K562 (cell line): Measurements from ENCODE around the gene SLC16A1. TPM values are rescaled to one million over a fixed set of nuclear protein-coding genes. Genes with fewer than 3 reads are reported as not detected.
A peak's percentile ranks its signal among the peaks of the same experiment; 100 is the strongest.

Source experiments
- ATAC-seq: fragments of 200-7000 bp; cut with Tn5 transposase; 3 replicates; pipeline ENCODE4 v1.9.1; 2020; ENCODE audit warnings: moderate library complexity
- BruUV-seq: library from RNA; stranded (reverse); fragments of 400-500 nt; replicated peaks from 2 replicates; lab custom pipeline; 2021; lab: Mats Ljungman, UMichigan
- CTCF ChIA-PET: fragments of 300-600 bp; formaldehyde crosslinking; extraction: SDS; loops from one replicate; lab custom pipeline; 2021; ENCODE audit warnings: low intra/inter-chr PET ratio; lab: Yijun Ruan, JAX
- POLR2A ChIA-PET: fragments of 300-600, 350-650 bp; sonication (Branson Sonifier 250); formaldehyde crosslinking; extraction: SDS; loops from one replicate; lab custom pipeline; 2021; ENCODE audit warnings: antibody characterized with exemption, inconsistent platforms; lab: Yijun Ruan, JAX
- DNase-seq, 4 experiments: peaks; one replicate each; pipeline versions ENCODE4 v3.0.0 to v3.0.0-alpha.2; 2011 to 2018; ENCODE audit warnings: low spot score in 3 of 4, mixed read lengths in 3 of 4; ENCODE audit errors: extremely low read depth in 1 of 4
- FAIRE-seq: peaks from 2 replicates; lab custom pipeline; 2011; peaks lifted over from hg19 to GRCh38; lab: Jason Lieb, UNC
- H2AFZ ChIP-seq: 2 replicates; pipeline ENCODE4 v1.6.0; 2011; ENCODE audit warnings: low read depth, low read length, control low read depth, inconsistent platforms
- H3K27ac ChIP-seq: fragments of 200-600 bp; 3 replicates; pipeline ENCODE4 v1.8.0; 2011; ENCODE audit warnings: low read depth, mild to moderate bottlenecking, control low read depth, inconsistent platforms, low read length, moderate library complexity, mixed read lengths; ENCODE audit errors: extremely low read depth
- H3K27me3 ChIP-seq, 2 experiments: fragments of 300-600 bp in 1 of 2; 2 replicates in 1 of 2; 3 replicates in 1 of 2; pipeline versions ENCODE4 v1.6.0 to v1.8.0; 2011; ENCODE audit warnings: inconsistent platforms in 2 of 2, low read length in 2 of 2, mild to moderate bottlenecking in 1 of 2, mixed read lengths in 1 of 2, moderate library complexity in 1 of 2; ENCODE audit not compliant: control insufficient read depth in 2 of 2, insufficient read depth in 2 of 2
- H3K36me3 ChIP-seq: fragments of 300-600 bp; 3 replicates; pipeline ENCODE4 v1.8.0; 2011; ENCODE audit warnings: mild to moderate bottlenecking, low read length, inconsistent platforms; ENCODE audit not compliant: control insufficient read depth, insufficient read depth
- H3K4me1 ChIP-seq, 2 experiments: fragments of 200-600 bp in 1 of 2; replicated peaks in 1 of 2; 2 replicates in 1 of 2; 3 replicates in 1 of 2; pipeline versions ENCODE4 v1.5.1 to v1.8.0; 2011; ENCODE audit warnings: inconsistent platforms in 2 of 2, low read length in 2 of 2, mild to moderate bottlenecking in 1 of 2, mixed read lengths in 1 of 2, moderate library complexity in 1 of 2; ENCODE audit not compliant: control insufficient read depth in 2 of 2, insufficient read depth in 2 of 2
- H3K4me2 ChIP-seq: 2 replicates; pipeline ENCODE4 v1.6.1; 2011; ENCODE audit warnings: low read length, control low read depth, inconsistent platforms, mixed read lengths; ENCODE audit not compliant: insufficient read depth
- H3K4me3 ChIP-seq: fragments of 200-600 bp; sonication (generic), shearing (Covaris generic); 2 replicates; pipeline ENCODE4 v1.5.1; 2016; ENCODE audit warnings: control low read depth, inconsistent platforms
- H3K79me2 ChIP-seq: fragments of 200-600 bp; 3 replicates; pipeline ENCODE4 v1.8.0; 2011; ENCODE audit warnings: low read length, inconsistent platforms; ENCODE audit not compliant: control insufficient read depth, insufficient read depth
- H3K9ac ChIP-seq, 2 experiments: 2 replicates each; pipeline versions ENCODE4 v1.6.0 to v1.6.1; 2011; ENCODE audit warnings: low read depth in 2 of 2, low read length in 2 of 2, control low read depth in 1 of 2, inconsistent platforms in 1 of 2, mild to moderate bottlenecking in 1 of 2, mixed read lengths in 1 of 2; ENCODE audit not compliant: insufficient read depth in 1 of 2
- H3K9me1 ChIP-seq: one replicate; pipeline ENCODE4 v1.6.0; 2011; ENCODE audit warnings: inconsistent platforms, mild to moderate bottlenecking, low read length, moderate library complexity; ENCODE audit not compliant: control insufficient read depth, insufficient read depth
- H3K9me3 ChIP-seq: replicated peaks from 2 replicates; pipeline ENCODE4 v1.5.1; 2011; ENCODE audit warnings: low read depth, low read length, inconsistent platforms; ENCODE audit not compliant: control insufficient read depth, insufficient read depth
- H4K20me1 ChIP-seq: replicated peaks from 2 replicates; pipeline ENCODE4 v1.6.1; 2011; ENCODE audit warnings: low read length, inconsistent platforms, mixed read lengths; ENCODE audit not compliant: control insufficient read depth, insufficient read depth
- ARNT ChIP-seq, 2 experiments: fragments of 450-650 bp; IDR thresholded peaks; 2 replicates each; pipeline ENCODE4 v1.6.1; 2016; ENCODE audit warnings: mild to moderate bottlenecking in 1 of 2
- BCOR ChIP-seq: fragments of 450-650 bp; IDR thresholded peaks from 2 replicates; pipeline ENCODE4 v1.6.1; 2016
- BRCA1 ChIP-seq, 2 experiments: fragments of 450-650 bp in 1 of 2; sonication (generic) in 1 of 2; formaldehyde crosslinking in 1 of 2; IDR thresholded peaks; 2 replicates each; pipeline versions ENCODE4 v1.5.0 to v1.6.1; 2017 to 2020; ENCODE audit warnings: mild to moderate bottlenecking in 1 of 2, missing genetic modification reagents in 1 of 2
- MXI1 ChIP-seq: IDR thresholded peaks from 2 replicates; pipeline ENCODE4 v1.6.1; 2011; ENCODE audit warnings: low read depth, mild to moderate bottlenecking, improper control_type of control experiment, low read length
- RBM25 ChIP-seq: fragments of 200-400 bp; formaldehyde crosslinking; IDR thresholded peaks from 2 replicates; pipeline ENCODE4 v1.6.1; 2018; ENCODE audit warnings: low read length, low read depth, moderate library complexity; ENCODE audit not compliant: severe bottlenecking
- SMARCA5 ChIP-seq: fragments of 450-650 bp; IDR thresholded peaks from 2 replicates; pipeline ENCODE4 v1.6.1; 2016
- ZBTB17 ChIP-seq: fragments of 450-650 bp; formaldehyde crosslinking; IDR thresholded peaks from 2 replicates; pipeline ENCODE4 v1.4.0; 2020; ENCODE audit warnings: mild to moderate bottlenecking
- ZNF146 ChIP-seq: IDR thresholded peaks from one replicate; pipeline ENCODE4 v1.6.1; 2018; ENCODE audit warnings: missing compliant biosample characterization; ENCODE audit not compliant: unreplicated experiment
- WGBS: fragments of 100-300 bp; shearing (Covaris generic); methylation state at CpG from one replicate; pipeline ENCODE4 v1.1.6; 2016; ENCODE audit warnings: low coverage, mixed read lengths; ENCODE audit not compliant: insufficient coverage; ENCODE audit errors: missing lambda C conversion rate; 5-methylcytosine and 5-hydroxymethylcytosine counted together
- in situ Hi-C: fragments of 300-500 bp; cut with MboI; formaldehyde crosslinking; loops from 4 replicates; pipeline ENCODE4 v1.15.0; 2018; ENCODE audit warnings: inconsistent platforms, mixed read lengths
- intact Hi-C: fragments of 100-400 bp; cut with micrococcal nuclease; formaldehyde crosslinking; loops from 2 replicates; pipeline ENCODE4 v1.14.2; 2022
- polyA plus RNA-seq, 8 experiments: library from polyadenylated mRNA; depleted of rRNA in 4 of 8; stranded (reverse) in 5 of 8; unstranded in 3 of 8; fragments of >200 nt; fragmentation: Nextera tagmentation in 2 of 8; fragmentation: Illumina TruSeq in 1 of 8; extraction: Ambion mirVana in 2 of 8; extraction: Trizol in 1 of 8; gene quantifications; 2 replicates each; pipeline versions ENCODE4 v1.2.1 to v1.2.3, GENCODE V29; 2011 to 2014; ENCODE audit warnings: inconsistent platforms in 1 of 8, missing spikeins in 1 of 8
- total RNA-seq, 7 experiments: library from RNA; depleted of rRNA in 6 of 7; stranded (reverse); fragments of >200 nt in 6 of 7; fragmentation: Illumina TruSeq in 2 of 7; extraction: Trizol in 2 of 7; gene quantifications; 2 replicates each; pipeline versions ENCODE4 v1.2.1 to v1.2.3, GENCODE V29; 2011 to 2021; ENCODE audit warnings: low replicate concordance in 1 of 7
- TF ChIP-seq, protein P1 (sequence below): fragments of 250-450 bp; sonication (Bioruptor Pico); IDR thresholded peaks from 2 replicates; pipeline ENCODE4 v1.8.0; 2021; ENCODE audit warnings: moderate library complexity, mild to moderate bottlenecking, inconsistent platforms
- TF ChIP-seq, protein P2 (sequence below): fragments of 250-450 bp; sonication (Bioruptor Pico); IDR thresholded peaks from 2 replicates; pipeline ENCODE4 v1.4.0; 2020
- TF ChIP-seq, protein P3 (sequence below): IDR thresholded peaks from 2 replicates; pipeline ENCODE4 v1.6.1; 2011; ENCODE audit warnings: borderline replicate concordance, low read depth, mild to moderate bottlenecking, moderate library complexity, low read length; ENCODE audit not compliant: insufficient read depth, poor library complexity, severe bottlenecking

Gene SLC16A1
- total and polyA plus RNA-seq, 9 of the 15 experiments (the other 6 are each of a cell fraction or from before 2014, with no cell fraction given) = 73.1 to 244 (median 117) TPM

DNA sequence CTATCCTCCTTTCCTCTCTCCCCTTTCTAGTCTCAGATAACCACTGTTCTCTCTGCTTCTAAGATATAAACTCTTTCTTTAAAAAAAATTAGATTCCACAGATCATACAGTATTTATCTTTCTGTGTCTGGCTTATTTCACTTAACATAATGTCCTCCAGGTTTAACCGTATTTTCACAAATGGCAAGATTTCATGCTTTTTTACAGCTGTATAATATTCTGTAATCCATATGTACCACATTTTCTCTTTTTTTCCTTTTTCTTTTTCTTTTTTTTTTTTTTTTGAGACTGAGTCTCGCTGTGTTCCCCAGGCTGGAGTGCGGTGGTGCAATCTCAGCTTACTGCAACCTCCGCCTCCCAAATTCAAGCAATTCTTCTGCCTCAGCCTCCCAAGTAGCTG lies 5.1 kb upstream of the SLC16A1 start:
- Histone ChIP-seq H3K79me2 (peaks cover 54% of the 10 kb centered on the region), H3K27ac (no peak overlapping the region), H2AFZ (no peak overlapping the region), H3K4me3 (no peak overlapping the region), H3K9me1 (no peaks in the 10 kb centered on the region), H4K20me1 (no peaks in the 10 kb centered on the region), H3K27me3 (no peaks in the 10 kb centered on the region), H3K4me2 (no peak overlapping the region), H3K36me3 (peaks cover 52% of the 10 kb centered on the region; the same call in 2 of the 3 replicates), H3K9me3 (no peaks in the 10 kb centered on the region), H3K9ac (no peak overlapping the region), H3K4me1 (peaks cover 7 to 14% of the 10 kb centered on the region in 2 experiments; a peak in 4 of 5 replicates)
- WGBS = 93% methylated on average over 2 of the region's 4 CpGs
- in situ Hi-C loops (no loop called here), intact Hi-C loops (no loop called here)
- TF ChIP-seq ZBTB17 (CRISPR knock-in tag) (no peak), ZNF146 (peak; percentile 74), SMARCA5 (0 out of 2 replicates have a peak, but pooled peaks have one; percentile 34), ARNT (IDR thresholded peaks at IDR 0.05) (0 out of 4 replicates have a peak, but pooled peaks of 1 of the 2 experiments have one; percentile 18), RBM25 (peak; percentile 64), BRCA1 (IDR thresholded peaks at IDR 0.05) (no peak), BRCA1 (CRISPR knock-in tag; IDR thresholded peaks at IDR 0.05) (no peak), BCOR (0 out of 2 replicates have a peak, but pooled peaks have one; percentile 18)
- POLR2A ChIA-PET = interaction anchor here (1.2 kb wide), 1 partner anchor 9 kb away, joined by 3 read pairs; no protein-coding TSS in a partner anchor
- CTCF ChIA-PET = no interaction called here
- DNase-seq (no peak), ATAC-seq (no peak), FAIRE-seq (no peak)
- BruUV-seq = no TSS peak

DNA sequence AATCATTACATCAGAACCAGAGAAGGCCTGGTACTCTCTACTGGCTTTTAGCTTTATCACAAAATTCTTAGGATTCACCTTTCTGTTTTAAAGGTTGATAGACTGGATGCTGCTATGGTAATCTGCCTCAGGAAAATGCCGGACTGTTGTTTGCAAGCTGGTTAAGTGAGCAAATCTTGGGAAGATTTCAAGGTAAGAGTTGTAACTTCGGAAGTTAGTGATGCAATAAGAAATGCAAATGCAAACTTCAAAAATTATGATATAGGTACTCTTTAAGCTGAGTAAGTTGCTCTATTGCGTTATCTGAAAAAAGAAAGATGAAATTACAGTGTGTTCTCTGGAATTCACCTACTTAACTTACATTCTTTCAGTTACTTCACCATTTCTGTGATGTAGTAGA lies 4.4 kb upstream of the SLC16A1 start:
- Histone ChIP-seq H3K27ac (no peak overlapping the region), H3K27me3 (no peaks in the 10 kb centered on the region), H3K9ac (no peak overlapping the region), H2AFZ (no peak overlapping the region), H3K4me2 (no peak overlapping the region), H3K4me3 (no peak overlapping the region), H3K4me1 (peaks cover 7 to 20% of the 10 kb centered on the region in 2 experiments; a peak in 4 of 5 replicates), H3K79me2 (peaks cover 61% of the 10 kb centered on the region), H3K9me1 (no peaks in the 10 kb centered on the region), H3K9me3 (no peaks in the 10 kb centered on the region), H3K36me3 (peaks cover 45% of the 10 kb centered on the region; the same call in 2 of the 3 replicates), H4K20me1 (0 out of 2 replicates have a peak, but pooled peaks cover under 1% of the 10 kb centered on the region)
- in situ Hi-C loops (no loop called here), intact Hi-C loops (no loop called here)
- ATAC-seq (no peak), FAIRE-seq (no peak), DNase-seq (no peak)
- ChIA-PET POLR2A (no interaction called here), CTCF (no interaction called here)
- no TSS peak for BruUV-seq
- WGBS = 86% methylated on average over 3 of the region's 3 CpGs
- TF ChIP-seq MXI1 = no peak
- TF ChIP-seq, protein P1, sequence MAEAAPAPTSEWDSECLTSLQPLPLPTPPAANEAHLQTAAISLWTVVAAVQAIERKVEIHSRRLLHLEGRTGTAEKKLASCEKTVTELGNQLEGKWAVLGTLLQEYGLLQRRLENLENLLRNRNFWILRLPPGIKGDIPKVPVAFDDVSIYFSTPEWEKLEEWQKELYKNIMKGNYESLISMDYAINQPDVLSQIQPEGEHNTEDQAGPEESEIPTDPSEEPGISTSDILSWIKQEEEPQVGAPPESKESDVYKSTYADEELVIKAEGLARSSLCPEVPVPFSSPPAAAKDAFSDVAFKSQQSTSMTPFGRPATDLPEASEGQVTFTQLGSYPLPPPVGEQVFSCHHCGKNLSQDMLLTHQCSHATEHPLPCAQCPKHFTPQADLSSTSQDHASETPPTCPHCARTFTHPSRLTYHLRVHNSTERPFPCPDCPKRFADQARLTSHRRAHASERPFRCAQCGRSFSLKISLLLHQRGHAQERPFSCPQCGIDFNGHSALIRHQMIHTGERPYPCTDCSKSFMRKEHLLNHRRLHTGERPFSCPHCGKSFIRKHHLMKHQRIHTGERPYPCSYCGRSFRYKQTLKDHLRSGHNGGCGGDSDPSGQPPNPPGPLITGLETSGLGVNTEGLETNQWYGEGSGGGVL = no peak
- TF ChIP-seq, protein P2, sequence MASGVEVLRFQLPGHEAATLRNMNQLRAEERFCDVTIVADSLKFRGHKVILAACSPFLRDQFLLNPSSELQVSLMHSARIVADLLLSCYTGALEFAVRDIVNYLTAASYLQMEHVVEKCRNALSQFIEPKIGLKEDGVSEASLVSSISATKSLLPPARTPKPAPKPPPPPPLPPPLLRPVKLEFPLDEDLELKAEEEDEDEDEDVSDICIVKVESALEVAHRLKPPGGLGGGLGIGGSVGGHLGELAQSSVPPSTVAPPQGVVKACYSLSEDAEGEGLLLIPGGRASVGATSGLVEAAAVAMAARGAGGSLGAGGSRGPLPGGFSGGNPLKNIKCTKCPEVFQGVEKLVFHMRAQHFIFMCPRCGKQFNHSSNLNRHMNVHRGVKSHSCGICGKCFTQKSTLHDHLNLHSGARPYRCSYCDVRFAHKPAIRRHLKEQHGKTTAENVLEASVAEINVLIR (CRISPR knock-in tag) = no peak
- TF ChIP-seq, protein P3, sequence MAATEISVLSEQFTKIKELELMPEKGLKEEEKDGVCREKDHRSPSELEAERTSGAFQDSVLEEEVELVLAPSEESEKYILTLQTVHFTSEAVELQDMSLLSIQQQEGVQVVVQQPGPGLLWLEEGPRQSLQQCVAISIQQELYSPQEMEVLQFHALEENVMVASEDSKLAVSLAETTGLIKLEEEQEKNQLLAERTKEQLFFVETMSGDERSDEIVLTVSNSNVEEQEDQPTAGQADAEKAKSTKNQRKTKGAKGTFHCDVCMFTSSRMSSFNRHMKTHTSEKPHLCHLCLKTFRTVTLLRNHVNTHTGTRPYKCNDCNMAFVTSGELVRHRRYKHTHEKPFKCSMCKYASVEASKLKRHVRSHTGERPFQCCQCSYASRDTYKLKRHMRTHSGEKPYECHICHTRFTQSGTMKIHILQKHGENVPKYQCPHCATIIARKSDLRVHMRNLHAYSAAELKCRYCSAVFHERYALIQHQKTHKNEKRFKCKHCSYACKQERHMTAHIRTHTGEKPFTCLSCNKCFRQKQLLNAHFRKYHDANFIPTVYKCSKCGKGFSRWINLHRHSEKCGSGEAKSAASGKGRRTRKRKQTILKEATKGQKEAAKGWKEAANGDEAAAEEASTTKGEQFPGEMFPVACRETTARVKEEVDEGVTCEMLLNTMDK = no peak
